ENCODE results near the gene DUSP2. TPM values are rescaled to one million over a fixed set of nuclear protein-coding genes. Genes with fewer than 3 reads are reported as not detected.

DUSP2 gene
- total RNA-seq, 5 donors from 2014 or later (not counting 1 experiment from before 2014, with no cell fraction given): 37.2 to 437 (median 54.0) TPM

- no peaks in the 10 kb centered on the region for H3K36me3 ChIP-seq (ENCODE audit: control insufficient read depth in 2 of 2, extremely low read depth in 1 of 2, insufficient read depth in 1 of 2, low read length in 1 of 2)
- Mint-ChIP-seq H3K27me3 (peaks cover 0 to 7% of the 10 kb centered on the region in 2 donors), H3K36me3 (no peaks in the 10 kb centered on the region), H3K27ac (no peak overlapping the region), H3K4me1 (peaks cover 6 to 14% (median 12%) of the 10 kb centered on the region in 3 donors), H3K4me3 (no peak overlapping the region), H3K9me3 (no peaks in the 10 kb centered on the region)
- POLR2A ChIA-PET: interaction anchor here in 1 of 2 donors (0.6 kb wide), 1 partner anchor 31 kb away, joined by 3 read pairs; no protein-coding TSS in a partner anchor
- no peaks in the 10 kb centered on the region for H3K9me3 ChIP-seq
- H3K27me3 ChIP-seq (replicated peaks in 1 of 2; ENCODE audit: control insufficient read depth in 2 of 2, extremely low read depth in 1 of 2, insufficient read depth in 2 of 2, low read length in 1 of 2): peaks cover 0 to 32% of the 10 kb centered on the region in 2 experiments
- DNase-seq (no peak), ATAC-seq (replicated peaks in 1 of 4) (no peak)
- no peak overlapping the region for H3K4me3 ChIP-seq (ENCODE audit: control insufficient read depth in 1 of 2, extremely low read depth in 1 of 2, low read length in 1 of 2)
- CTCF ChIA-PET: interaction anchor here in 1 of 2 donors (0.6 to 1.1 kb wide), 3 partner anchors 62 to 360 kb away, joined by 3 to 5 read pairs (median 4); no protein-coding TSS in a partner anchor
- H3K4me1 ChIP-seq (ENCODE audit: control insufficient read depth in 1 of 2, extremely low read depth in 1 of 2, insufficient read depth in 2 of 2, low read length in 2 of 2): peaks cover 3 to 14% of the 10 kb centered on the region in 2 experiments
- no peak overlapping the region for H3K27ac ChIP-seq (ENCODE audit: low read length)
- 75% methylated on average over 5 of the region's 9 CpGs for WGBS (ENCODE audit: insufficient coverage)
Measured at GRCh38 chr2:96112501-96113366, 32.5 kb downstream of the DUSP2 start.

GRCh38 chr2:96111823-96112500 lies 33.3 kb downstream of the DUSP2 start:
- Mint-ChIP-seq H3K9me3 (no peaks in the 10 kb centered on the region), H3K27me3 (peaks cover 0 to 7% of the 10 kb centered on the region in 2 donors), H3K36me3 (no peaks in the 10 kb centered on the region), H3K4me1 (peaks cover 4 to 8% (median 7%) of the 10 kb centered on the region in 3 donors), H3K27ac (no peak overlapping the region), H3K4me3 (no peak overlapping the region)
- H3K4me1 ChIP-seq (ENCODE audit: control insufficient read depth in 1 of 2, extremely low read depth in 1 of 2, insufficient read depth in 2 of 2, low read length in 2 of 2): peaks cover 0 to 6% of the 10 kb centered on the region in 2 experiments
- H3K4me3 ChIP-seq (ENCODE audit: control insufficient read depth in 1 of 2, extremely low read depth in 1 of 2, low read length in 1 of 2): no peak overlapping the region
- no peaks in the 10 kb centered on the region for H3K9me3 ChIP-seq
- peaks cover 0 to 33% of the 10 kb centered on the region in 2 experiments for H3K27me3 ChIP-seq (replicated peaks in 1 of 2; ENCODE audit: control insufficient read depth in 2 of 2, extremely low read depth in 1 of 2, insufficient read depth in 2 of 2, low read length in 1 of 2)
- ATAC-seq (replicated peaks in 1 of 4): no peak
- no peaks in the 10 kb centered on the region for H3K36me3 ChIP-seq (ENCODE audit: control insufficient read depth in 2 of 2, extremely low read depth in 1 of 2, insufficient read depth in 1 of 2, low read length in 1 of 2)
- ChIA-PET CTCF (interaction anchor here in 1 of 2 donors (0.6 kb wide), 1 partner anchor 361 kb away, joined by 3 read pairs; no protein-coding TSS in a partner anchor), POLR2A (interaction anchor here in 1 of 2 donors (0.6 kb wide), 1 partner anchor 31 kb away, joined by 3 read pairs; no protein-coding TSS in a partner anchor)
- no peak for DNase-seq
- no peak overlapping the region for H3K27ac ChIP-seq (ENCODE audit: low read length)
- WGBS (ENCODE audit: insufficient coverage): 68% methylated on average over 3 of the region's 7 CpGs

GRCh38 chr2:96111257-96111640 lies 34.0 kb downstream of the DUSP2 start:
- Mint-ChIP-seq H3K36me3 (no peaks in the 10 kb centered on the region), H3K27ac (no peak overlapping the region), H3K4me3 (no peak overlapping the region), H3K4me1 (peaks cover 4 to 8% (median 7%) of the 10 kb centered on the region in 3 donors), H3K9me3 (no peaks in the 10 kb centered on the region), H3K27me3 (peaks cover 0 to 7% of the 10 kb centered on the region in 2 donors)
- no peaks in the 10 kb centered on the region for H3K9me3 ChIP-seq
- POLR2A ChIA-PET: no interaction called here
- ATAC-seq (replicated peaks in 1 of 4) (no peak), DNase-seq (no peak)
- H3K4me3 ChIP-seq (ENCODE audit: control insufficient read depth in 1 of 2, extremely low read depth in 1 of 2, low read length in 1 of 2): no peak overlapping the region
- peaks cover 0 to 5% of the 10 kb centered on the region in 2 experiments for H3K4me1 ChIP-seq (ENCODE audit: control insufficient read depth in 1 of 2, extremely low read depth in 1 of 2, insufficient read depth in 2 of 2, low read length in 2 of 2)
- H3K36me3 ChIP-seq (ENCODE audit: control insufficient read depth in 2 of 2, extremely low read depth in 1 of 2, insufficient read depth in 1 of 2, low read length in 1 of 2): no peaks in the 10 kb centered on the region
- no peak overlapping the region for H3K27ac ChIP-seq (ENCODE audit: low read length)
- CTCF ChIA-PET: no interaction called here
- WGBS (ENCODE audit: insufficient coverage): 73% methylated on average over 2 of the region's 4 CpGs
- H3K27me3 ChIP-seq (replicated peaks in 1 of 2; ENCODE audit: control insufficient read depth in 2 of 2, extremely low read depth in 1 of 2, insufficient read depth in 2 of 2, low read length in 1 of 2): peaks cover 0 to 33% of the 10 kb centered on the region in 2 experiments

- ATAC-seq (replicated peaks in 1 of 4) (no peak), DNase-seq (no peak)
- H3K27me3 Mint-ChIP-seq: peaks cover 0 to 6% of the 10 kb centered on the region in 2 donors
- Histone ChIP-seq H3K9me3 (no peaks in the 10 kb centered on the region), H3K27me3 (replicated peaks in 1 of 2; ENCODE audit: control insufficient read depth in 2 of 2, extremely low read depth in 1 of 2, insufficient read depth in 2 of 2, low read length in 1 of 2) (peaks cover 0 to 28% of the 10 kb centered on the region in 2 experiments), H3K27ac (ENCODE audit: low read length) (no peak overlapping the region), H3K4me1 (ENCODE audit: control insufficient read depth in 1 of 2, extremely low read depth in 1 of 2, insufficient read depth in 2 of 2, low read length in 2 of 2) (peaks cover 0 to under 1% of the 10 kb centered on the region in 2 experiments), H3K4me3 (ENCODE audit: control insufficient read depth in 1 of 2, extremely low read depth in 1 of 2, low read length in 1 of 2) (no peak overlapping the region), H3K36me3 (ENCODE audit: control insufficient read depth in 2 of 2, extremely low read depth in 1 of 2, insufficient read depth in 1 of 2, low read length in 1 of 2) (no peaks in the 10 kb centered on the region)
- peaks cover 0 to 2% (median 2%) of the 10 kb centered on the region in 3 donors for H3K9me3 Mint-ChIP-seq
- peaks cover 2 to 5% (median 5%) of the 10 kb centered on the region in 3 donors for H3K4me1 Mint-ChIP-seq
- ChIA-PET CTCF (no interaction called here), POLR2A (no interaction called here)
- H3K27ac Mint-ChIP-seq: no peak overlapping the region
- H3K36me3 Mint-ChIP-seq: no peaks in the 10 kb centered on the region
- H3K4me3 Mint-ChIP-seq: no peak overlapping the region
- WGBS (ENCODE audit: insufficient coverage): 73% methylated on average over 9 of the region's 13 CpGs
Measured at GRCh38 chr2:96110621-96111256, 34.5 kb downstream of the DUSP2 start.

- H3K27me3 ChIP-seq (replicated peaks in 1 of 2; ENCODE audit: control insufficient read depth in 2 of 2, extremely low read depth in 1 of 2, insufficient read depth in 2 of 2, low read length in 1 of 2): peaks cover 0 to 29% of the 10 kb centered on the region in 2 experiments
- Mint-ChIP-seq H3K4me1 (no peaks in the 10 kb centered on the region), H3K4me3 (no peak overlapping the region), H3K27ac (no peak overlapping the region), H3K9me3 (peaks cover 0 to 9% (median 5%) of the 10 kb centered on the region in 3 donors), H3K27me3 (no peaks in the 10 kb centered on the region), H3K36me3 (no peaks in the 10 kb centered on the region)
- 77% methylated on average over 2 of the region's 3 CpGs for WGBS (ENCODE audit: insufficient coverage)
- H3K27ac ChIP-seq (ENCODE audit: low read length): no peak overlapping the region
- H3K9me3 ChIP-seq: no peaks in the 10 kb centered on the region
- H3K4me1 ChIP-seq (ENCODE audit: control insufficient read depth in 1 of 2, extremely low read depth in 1 of 2, insufficient read depth in 2 of 2, low read length in 2 of 2): no peaks in the 10 kb centered on the region
- no peaks in the 10 kb centered on the region for H3K36me3 ChIP-seq (ENCODE audit: control insufficient read depth in 2 of 2, extremely low read depth in 1 of 2, insufficient read depth in 1 of 2, low read length in 1 of 2)
- CTCF ChIA-PET: no interaction called here
- ATAC-seq (replicated peaks in 1 of 4) (no peak), DNase-seq (no peak)
- POLR2A ChIA-PET: no interaction called here
- H3K4me3 ChIP-seq (ENCODE audit: control insufficient read depth in 1 of 2, extremely low read depth in 1 of 2, low read length in 1 of 2): no peak overlapping the region
Measured at GRCh38 chr2:96109931-96110511, 35.2 kb downstream of the DUSP2 start.

GRCh38 chr2:96109361-96109680 lies 35.9 kb downstream of the DUSP2 start:
- Histone ChIP-seq H3K9me3 (no peaks in the 10 kb centered on the region), H3K4me3 (ENCODE audit: control insufficient read depth in 1 of 2, extremely low read depth in 1 of 2, low read length in 1 of 2) (no peak overlapping the region), H3K36me3 (ENCODE audit: control insufficient read depth in 2 of 2, extremely low read depth in 1 of 2, insufficient read depth in 1 of 2, low read length in 1 of 2) (no peaks in the 10 kb centered on the region), H3K4me1 (ENCODE audit: control insufficient read depth in 1 of 2, extremely low read depth in 1 of 2, insufficient read depth in 2 of 2, low read length in 2 of 2) (no peaks in the 10 kb centered on the region), H3K27me3 (replicated peaks in 1 of 2; ENCODE audit: control insufficient read depth in 2 of 2, extremely low read depth in 1 of 2, insufficient read depth in 2 of 2, low read length in 1 of 2) (peaks cover 0 to 31% of the 10 kb centered on the region in 2 experiments), H3K27ac (ENCODE audit: low read length) (no peak overlapping the region)
- Mint-ChIP-seq H3K36me3 (no peaks in the 10 kb centered on the region), H3K9me3 (peaks cover 0 to 13% (median 5%) of the 10 kb centered on the region in 3 donors), H3K27me3 (no peaks in the 10 kb centered on the region), H3K4me3 (no peak overlapping the region), H3K27ac (no peak overlapping the region), H3K4me1 (no peaks in the 10 kb centered on the region)
- ATAC-seq (replicated peaks in 1 of 4): no peak
- no peak for DNase-seq
- ChIA-PET POLR2A (no interaction called here), CTCF (interaction anchor here in 1 of 2 donors (0.6 kb wide), 1 partner anchor 39 kb away, joined by 3 read pairs; no protein-coding TSS in a partner anchor)
- 63% methylated on average over 3 of the region's 3 CpGs for WGBS (ENCODE audit: insufficient coverage)
